Choroid plexus epithelial cell (primary cell): ENCODE data around the gene CMKLR1.

Source experiments
- DNase-seq: peaks from one replicate; pipeline ENCODE4 v3.0.0-alpha.2; 2010; ENCODE audit warnings: low read depth
- H3K4me3 ChIP-seq: 2 replicates; pipeline ENCODE4 v1.5.1; 2011; ENCODE audit warnings: low read depth, mild to moderate bottlenecking, control low read depth, low read length, moderate library complexity
- CTCF ChIP-seq: conservative IDR thresholded peaks from 2 replicates; pipeline ENCODE4 v1.5.1; 2011; ENCODE audit warnings: low read depth, mild to moderate bottlenecking, control low read depth, inconsistent platforms, low read length, moderate library complexity

Gene CMKLR1

GRCh38 chr12:108296945-108297344, 42.2 kb downstream of the CMKLR1 start:
- no peak for DNase-seq
- TF ChIP-seq CTCF = no peak
- no peak overlapping the region for H3K4me3 ChIP-seq

- TF ChIP-seq CTCF = no peak
- no peak overlapping the region for H3K4me3 ChIP-seq
- DNase-seq = no peak
Measured at GRCh38 chr12:108295641-108296040, 43.5 kb downstream of the CMKLR1 start.

GRCh38 chr12:108289350-108290161, 49.6 kb downstream of the CMKLR1 start:
- no peak for DNase-seq
- no peak overlapping the region for H3K4me3 ChIP-seq
- no peak for TF ChIP-seq CTCF

- TF ChIP-seq CTCF = no peak
- no peak overlapping the region for H3K4me3 ChIP-seq
- no peak for DNase-seq
Measured at GRCh38 chr12:108287227-108287626, 51.9 kb downstream of the CMKLR1 start.

- no peak for TF ChIP-seq CTCF
Measured at GRCh38 chr12:108285016-108285415, 54.1 kb downstream of the CMKLR1 start.

GRCh38 chr12:108284163-108284562, 54.9 kb downstream of the CMKLR1 start:
- DNase-seq = no peak
- H3K4me3 ChIP-seq = no peak overlapping the region
- no peak for TF ChIP-seq CTCF

More at GRCh38 chr12:108285016-108285415, 54.1 kb downstream of the CMKLR1 start:
- DNase-seq = no peak
- H3K4me3 ChIP-seq = no peak overlapping the region

GRCh38 chr12:108282676-108283075, 56.4 kb downstream of the CMKLR1 start:
- DNase-seq = no peak
- no peak for TF ChIP-seq CTCF
- H3K4me3 ChIP-seq = no peak overlapping the region
